Transverse colon (tissue), 4 donors: Measurements from ENCODE around the gene EFCAB5. TPM values are rescaled to one million over a fixed set of nuclear protein-coding genes. Genes with fewer than 3 reads are reported as not detected.

Source experiments
- DNase-seq: peaks from one replicate; pipeline ENCODE4 v3.0.0-alpha.2; 2019
- H3K27ac ChIP-seq, 4 donors: fragments of 200-600 bp; sonication (generic); 2 replicates each; pipeline ENCODE4 v1.5.1; 2016 to 2018; ENCODE audit warnings: inconsistent platforms in 4 of 4
- H3K27me3 ChIP-seq: fragments of 200-600 bp; sonication (generic); 2 replicates; pipeline ENCODE4 v1.5.1; 2017; ENCODE audit warnings: inconsistent platforms
- H3K36me3 ChIP-seq, 4 donors: fragments of 200-600 bp; sonication (generic); 2 replicates each; pipeline ENCODE4 v1.5.1; 2017 to 2019; ENCODE audit warnings: inconsistent platforms in 4 of 4
- H3K4me1 ChIP-seq, 4 donors: fragments of 200-600 bp; sonication (generic); 2 replicates each; pipeline ENCODE4 v1.5.1; 2017 to 2020; ENCODE audit warnings: inconsistent platforms in 4 of 4
- H3K4me3 ChIP-seq, 4 donors: fragments of 200-600 bp; sonication (generic); 1 replicate in 1 of 4; 2 replicates in 3 of 4; pipeline versions ENCODE4 v1.5.1 to v1.6.1; 2017 to 2019; ENCODE audit warnings: inconsistent platforms in 4 of 4
- H3K9me3 ChIP-seq, 2 donors: fragments of 200-600 bp; sonication (generic); 2 replicates each; pipeline ENCODE4 v1.5.1; 2017 to 2019; ENCODE audit warnings: inconsistent platforms in 2 of 2
- CTCF ChIP-seq, 5 experiments: fragments of 200-600 bp in 3 of 5; fragments of 450-650 bp in 2 of 5; sonication (generic) in 3 of 5; IDR thresholded peaks; 1 replicate in 2 of 5; 2 replicates in 3 of 5; pipeline ENCODE4 v1.5.1; 2016 to 2017; ENCODE audit warnings: antibody characterized with exemption in 5 of 5, inconsistent platforms in 3 of 5, mild to moderate bottlenecking in 2 of 5, moderate library complexity in 1 of 5
- EP300 ChIP-seq: sonication (generic); formaldehyde crosslinking; IDR thresholded peaks from one replicate; pipeline ENCODE4 v1.6.1; 2017; ENCODE audit warnings: antibody characterized with exemption, low read depth
- POLR2A ChIP-seq: fragments of 450-650 bp; IDR thresholded peaks from one replicate; pipeline ENCODE4 v1.6.1; 2016; ENCODE audit warnings: antibody characterized with exemption, mild to moderate bottlenecking, moderate library complexity
- POLR2AphosphoS5 ChIP-seq, 3 donors: sonication (generic); formaldehyde crosslinking; IDR thresholded peaks; one replicate each; pipeline ENCODE4 v1.6.1; 2016; ENCODE audit warnings: antibody characterized with exemption in 3 of 3
- WGBS, 2 donors: methylation state at CpG; one replicate each; pipeline ENCODE4 v1.1.5; 2018; ENCODE audit warnings: low coverage in 1 of 2; 5-methylcytosine and 5-hydroxymethylcytosine counted together
- in situ Hi-C, 4 donors: fragments of 200-750 bp; cut with MboI; loops; one replicate each; pipeline versions ENCODE4 v1.15.0 to v1.15.1; 2017; ENCODE audit warnings: low sequenced_read_pairs in 3 of 4, low pct_ligation_motif_present in 1 of 4, low pct_unique_long_range_greater_than_20kb in 1 of 4
- intact Hi-C: fragments of 100-400 bp; cut with DNase I; formaldehyde crosslinking; loops from one replicate; pipeline ENCODE4 v1.15.1; 2023; ENCODE audit warnings: low total_unique reads
- small RNA-seq, 4 donors: library from RNA; depleted of rRNA; stranded (forward); fragments of <200 nt; gene quantifications; one replicate each; pipeline ENCODE3, GENCODE V24; 2016
- total RNA-seq, 4 donors: library from RNA; depleted of rRNA; stranded (reverse); fragments of >200 nt; gene quantifications; one replicate each; pipeline ENCODE4 v1.1.0, GENCODE V29; 2016

Gene EFCAB5
- total RNA-seq, 4 donors from 2014 or later: 1.00 to 3.7 (median 1.9) TPM

- Histone ChIP-seq H3K4me1 (peaks cover 0 to 2% (median 0%) of the 10 kb centered on the region in 4 donors), H3K27ac (no peak overlapping the region)
- in situ Hi-C loops: no loop called here
Observed at GRCh38 chr17:30153463-30153862, 212.0 kb downstream of the EFCAB5 start.

GRCh38 chr17:30155389-30155788, 214.0 kb downstream of the EFCAB5 start:
- Histone ChIP-seq H3K9me3 (no peaks in the 10 kb centered on the region), H3K36me3 (peaks cover 0 to 7% (median 0%) of the 10 kb centered on the region in 4 donors), H3K4me3 (no peak overlapping the region), H3K27me3 (no peaks in the 10 kb centered on the region), H3K4me1 (no peaks in the 10 kb centered on the region), H3K27ac (no peak overlapping the region)
- 92 to 96% methylated on average over 2 of the region's 2 CpGs for WGBS, 2 donors
- in situ Hi-C loops (no loop called here), intact Hi-C loops (no loop called here)
- no peak for TF ChIP-seq CTCF (IDR thresholded peaks at IDR 0.05)
- TF ChIP-seq POLR2AphosphoS5 (IDR thresholded peaks at IDR 0.05): no peak
- no peak for TF ChIP-seq EP300
- no peak for TF ChIP-seq POLR2A
- no peak for DNase-seq

More at GRCh38 chr17:30153463-30153862, 212.0 kb downstream of the EFCAB5 start:
- DNase-seq: no peak
- TF ChIP-seq POLR2A: no peak
- no peak for TF ChIP-seq POLR2AphosphoS5 (IDR thresholded peaks at IDR 0.05)
- TF ChIP-seq EP300: no peak
- no peak for TF ChIP-seq CTCF (IDR thresholded peaks at IDR 0.05)
- no peaks in the 10 kb centered on the region for H3K27me3 ChIP-seq
- H3K4me3 ChIP-seq: no peak overlapping the region
- no peaks in the 10 kb centered on the region for H3K9me3 ChIP-seq
- H3K36me3 ChIP-seq: no peaks in the 10 kb centered on the region
- intact Hi-C loops: no loop called here

Small RNAs within 50 kb of the gene (small RNA-seq; reads per million reads assigned to genes)
- gene AC104984.5 (0 reads per million in 4 donors), gene RNY4P13 (0 reads per million in 4 donors)

Other genes starting within 250 kb of the EFCAB5 start
- gene SSH2, start 11.4 kb upstream of the EFCAB5 start, total RNA-seq: 10 to 100 TPM; 15.3 to 99.9 (median 46.0) TPM
- gene NSRP1, start 175.2 kb downstream of the EFCAB5 start, total RNA-seq: 10 to 100 TPM; 16.2 to 60.2 (median 42.7) TPM